HepG2 (cell line): Measurements from ENCODE around the gene MICA. TPM values are rescaled to one million over a fixed set of nuclear protein-coding genes. Genes with fewer than 3 reads are reported as not detected.

Source experiments
- ATAC-seq: fragments of 200-7000 bp; cut with Tn5 transposase; 3 replicates; pipeline ENCODE4 v1.9.1; 2020; ENCODE audit warnings: mild to moderate bottlenecking, moderate library complexity
- BruUV-seq: library from RNA; stranded (reverse); fragments of 400-500 nt; replicated peaks from 2 replicates; lab custom pipeline; 2021; lab: Mats Ljungman, UMichigan
- CTCF ChIA-PET: fragments of 300-600 bp; formaldehyde crosslinking; extraction: SDS; loops from one replicate; lab custom pipeline; 2021; ENCODE audit warnings: low total read pairs, inconsistent platforms, low intra/inter-chr PET ratio; lab: Yijun Ruan, JAX
- POLR2A ChIA-PET: fragments of 350-600 bp; sonication (Branson Sonifier 250); formaldehyde crosslinking; loops from one replicate; lab custom pipeline; 2020; ENCODE audit warnings: antibody characterized with exemption, inconsistent platforms; lab: Yijun Ruan, JAX
- DNase-seq: peaks from one replicate; pipeline ENCODE4 v3.0.0-alpha.2; 2015; ENCODE audit warnings: low spot score
- FAIRE-seq: peaks from 3 replicates; lab custom pipeline; 2011; peaks lifted over from hg19 to GRCh38; lab: Jason Lieb, UNC
- H2AFZ ChIP-seq: one replicate; pipeline ENCODE4 v1.6.1; 2011; ENCODE audit warnings: low read length, inconsistent platforms
- H3K27ac ChIP-seq: fragments of 300-600 bp; 3 replicates; pipeline ENCODE4 v1.8.0; 2011; ENCODE audit warnings: mixed run types, mild to moderate bottlenecking, mixed read lengths, low read length, inconsistent platforms; ENCODE audit not compliant: insufficient read depth; ENCODE audit errors: extremely low read length
- H3K27me3 ChIP-seq, 2 experiments: fragments of 200-600 bp in 1 of 2; 2 replicates in 1 of 2; 3 replicates in 1 of 2; pipeline versions ENCODE4 v1.6.0 to v1.8.0; 2011; ENCODE audit warnings: low read length in 2 of 2, mild to moderate bottlenecking in 2 of 2, moderate library complexity in 2 of 2, inconsistent platforms in 1 of 2; ENCODE audit not compliant: insufficient read depth in 2 of 2, control insufficient read depth in 1 of 2
- H3K36me3 ChIP-seq, 2 experiments: fragments of 200-600 bp in 1 of 2; replicated peaks in 1 of 2; 2 replicates in 1 of 2; 3 replicates in 1 of 2; pipeline versions ENCODE4 v1.5.1 to v1.8.0; 2011; ENCODE audit warnings: low read length in 2 of 2, inconsistent platforms in 1 of 2; ENCODE audit not compliant: insufficient read depth in 2 of 2, control insufficient read depth in 1 of 2
- H3K4me1 ChIP-seq: 2 replicates; pipeline ENCODE4 v1.5.1; 2012; ENCODE audit warnings: low read length, inconsistent platforms; ENCODE audit not compliant: insufficient read depth
- H3K4me2 ChIP-seq: 2 replicates; pipeline ENCODE4 v1.6.0; 2011; ENCODE audit warnings: low read depth, low read length, inconsistent platforms
- H3K4me3 ChIP-seq, 3 experiments: fragments of 200-600 bp in 1 of 3; sonication (generic), shearing (Covaris generic) in 1 of 3; replicated peaks in 1 of 3; 2 replicates each; pipeline ENCODE4 v1.5.1; 2011 to 2016; ENCODE audit warnings: low read length in 3 of 3, inconsistent platforms in 2 of 3, low read depth in 2 of 3, mild to moderate bottlenecking in 2 of 3, control low read depth in 1 of 3, mixed read lengths in 1 of 3; ENCODE audit not compliant: insufficient read depth in 1 of 3
- H3K79me2 ChIP-seq: one replicate; pipeline ENCODE4 v1.6.1; 2011; ENCODE audit warnings: low read length, inconsistent platforms; ENCODE audit not compliant: insufficient read depth
- H3K9ac ChIP-seq: 2 replicates; pipeline ENCODE4 v1.6.0; 2011; ENCODE audit warnings: mild to moderate bottlenecking, low read depth, low read length, inconsistent platforms; ENCODE audit not compliant: insufficient read depth
- H3K9me3 ChIP-seq: 2 replicates; pipeline ENCODE4 v1.5.1; 2012; ENCODE audit warnings: mild to moderate bottlenecking, low read length
- H4K20me1 ChIP-seq: 2 replicates; pipeline ENCODE4 v1.6.0; 2011; ENCODE audit warnings: inconsistent platforms, mild to moderate bottlenecking, low read length, moderate library complexity; ENCODE audit not compliant: insufficient read depth
- CEBPB ChIP-seq: IDR thresholded peaks from 2 replicates; pipeline ENCODE4 v1.6.1; 2011; ENCODE audit warnings: low read depth, low read length, improper control_type of control experiment, borderline replicate concordance
- ESRRA ChIP-seq: sonication (generic); formaldehyde crosslinking; IDR thresholded peaks from 2 replicates; pipeline ENCODE4 v1.5.1; 2020; ENCODE audit warnings: mild to moderate bottlenecking, low read depth, missing genetic modification reagents
- HHEX ChIP-seq: IDR thresholded peaks from 2 replicates; pipeline ENCODE4 v1.6.1; 2016; ENCODE audit warnings: control low read depth
- JDP2 ChIP-seq: sonication (generic); formaldehyde crosslinking; IDR thresholded peaks from 2 replicates; pipeline ENCODE4 v1.8.1; 2022; ENCODE audit warnings: missing genetic modification reagents, borderline replicate concordance
- LCORL ChIP-seq, 2 experiments: fragments of 450-650 bp in 1 of 2; sonication (generic) in 1 of 2; formaldehyde crosslinking in 1 of 2; IDR thresholded peaks; 2 replicates each; pipeline versions ENCODE4 v1.5.0 to v1.6.1; 2017 to 2020; ENCODE audit warnings: antibody characterized with exemption in 1 of 2, missing genetic modification reagents in 1 of 2
- MBNL3 ChIP-seq: fragments of 250-450 bp; sonication (Bioruptor Pico); conservative IDR thresholded peaks from 2 replicates; pipeline ENCODE4 v1.8.0; 2022; ENCODE audit warnings: mild to moderate bottlenecking, inconsistent platforms
- PCBP1 ChIP-seq: fragments of 200-400 bp; formaldehyde crosslinking; IDR thresholded peaks from 2 replicates; pipeline ENCODE4 v1.6.1; 2017; ENCODE audit warnings: mild to moderate bottlenecking, low read depth, low read length, borderline replicate concordance
- RCOR2 ChIP-seq: IDR thresholded peaks from 2 replicates; pipeline ENCODE4 v1.6.1; 2016; ENCODE audit warnings: missing biosample characterization, missing genetic modification reagents
- SMAD9 ChIP-seq: sonication (generic); formaldehyde crosslinking; IDR thresholded peaks from 2 replicates; pipeline ENCODE4 v1.5.1; 2020; ENCODE audit warnings: mild to moderate bottlenecking, missing genetic modification reagents
- SMYD3 ChIP-seq: sonication (generic); formaldehyde crosslinking; IDR thresholded peaks from 2 replicates; pipeline ENCODE4 v1.8.1; 2023; ENCODE audit warnings: mild to moderate bottlenecking, missing genetic modification reagents
- ZBTB7A ChIP-seq: sonication (generic); formaldehyde crosslinking; IDR thresholded peaks from 2 replicates; pipeline ENCODE4 v1.8.0; 2022; ENCODE audit warnings: mild to moderate bottlenecking, missing genetic modification reagents
- ZNF124 ChIP-seq: sonication (generic); formaldehyde crosslinking; IDR thresholded peaks from 2 replicates; pipeline ENCODE4 v1.4.0; 2020; ENCODE audit warnings: missing genetic modification reagents
- ZNF468 ChIP-seq: sonication (generic); formaldehyde crosslinking; IDR thresholded peaks from 2 replicates; pipeline ENCODE4 v1.8.0; 2022; ENCODE audit warnings: mild to moderate bottlenecking, moderate library complexity, missing genetic modification reagents
- ZNF569 ChIP-seq: sonication (generic); formaldehyde crosslinking; IDR thresholded peaks from 2 replicates; pipeline ENCODE4 v1.5.0; 2020; ENCODE audit warnings: mild to moderate bottlenecking, missing genetic modification reagents, moderate library complexity, borderline replicate concordance
- WGBS: methylation state at CpG from one replicate; pipeline ENCODE4 v1.1.6; 2017; ENCODE audit warnings: low lambda C conversion rate; 5-methylcytosine and 5-hydroxymethylcytosine counted together
- in situ Hi-C: cut with HindIII; loops from 2 replicates; pipeline ENCODE4 v1.10.0; 2017; ENCODE audit warnings: low pct_unique_long_range_greater_than_20kb; ENCODE audit not compliant: extremely low pct_ligation_motif_present
- intact Hi-C: fragments of 100-400 bp; cut with micrococcal nuclease; formaldehyde crosslinking; loops from one replicate; pipeline ENCODE4 v1.10.0; 2022; ENCODE audit not compliant: unreplicated experiment
- polyA plus RNA-seq, 8 experiments: library from polyadenylated mRNA; depleted of rRNA in 3 of 8; stranded (reverse) in 7 of 8; unstranded in 1 of 8; fragments of >200 nt; fragmentation: Illumina TruSeq in 4 of 8; extraction: Trizol in 4 of 8; gene quantifications; 2 replicates each; pipeline versions ENCODE4 v1.2.1 to v1.2.3, GENCODE V29; 2011 to 2016; ENCODE audit warnings: low read depth in 4 of 8, missing spikeins in 1 of 8, mixed read lengths in 1 of 8; ENCODE audit not compliant: insufficient read depth in 1 of 8
- total RNA-seq, 5 experiments: library from RNA; depleted of rRNA; stranded (reverse); fragments of >200 nt; fragmentation: Illumina TruSeq; extraction: Trizol; gene quantifications; 2 replicates each; pipeline ENCODE4 v1.2.3, GENCODE V29; 2016; ENCODE audit warnings: low read depth in 1 of 5
- TF ChIP-seq, protein P1 (sequence below): sonication (generic); formaldehyde crosslinking; IDR thresholded peaks from 2 replicates; pipeline ENCODE4 v1.4.0; 2020; ENCODE audit warnings: missing genetic modification reagents
- TF ChIP-seq, protein P2 (sequence below): sonication (generic); formaldehyde crosslinking; IDR thresholded peaks from 2 replicates; pipeline ENCODE4 v1.4.0; 2020; ENCODE audit warnings: missing genetic modification reagents
- TF ChIP-seq, protein P3 (sequence below), 2 experiments: sonication (generic) in 1 of 2; formaldehyde crosslinking in 1 of 2; IDR thresholded peaks; 2 replicates each; pipeline versions ENCODE4 v1.4.0 to v1.6.1; 2018 to 2020; ENCODE audit warnings: missing genetic modification reagents in 2 of 2, borderline replicate concordance in 1 of 2, low read depth in 1 of 2, mild to moderate bottlenecking in 1 of 2, missing biosample characterization in 1 of 2
- TF ChIP-seq, protein P4 (sequence below): sonication (generic); formaldehyde crosslinking; IDR thresholded peaks from 2 replicates; pipeline ENCODE4 v1.8.0; 2022; ENCODE audit warnings: mild to moderate bottlenecking, missing genetic modification reagents, moderate library complexity

Gene MICA
- total and polyA plus RNA-seq, 2 of the 13 experiments (the other 11 are each of a cell fraction or from before 2014, with no cell fraction given): 21.6 to 38.1 TPM

DNA sequence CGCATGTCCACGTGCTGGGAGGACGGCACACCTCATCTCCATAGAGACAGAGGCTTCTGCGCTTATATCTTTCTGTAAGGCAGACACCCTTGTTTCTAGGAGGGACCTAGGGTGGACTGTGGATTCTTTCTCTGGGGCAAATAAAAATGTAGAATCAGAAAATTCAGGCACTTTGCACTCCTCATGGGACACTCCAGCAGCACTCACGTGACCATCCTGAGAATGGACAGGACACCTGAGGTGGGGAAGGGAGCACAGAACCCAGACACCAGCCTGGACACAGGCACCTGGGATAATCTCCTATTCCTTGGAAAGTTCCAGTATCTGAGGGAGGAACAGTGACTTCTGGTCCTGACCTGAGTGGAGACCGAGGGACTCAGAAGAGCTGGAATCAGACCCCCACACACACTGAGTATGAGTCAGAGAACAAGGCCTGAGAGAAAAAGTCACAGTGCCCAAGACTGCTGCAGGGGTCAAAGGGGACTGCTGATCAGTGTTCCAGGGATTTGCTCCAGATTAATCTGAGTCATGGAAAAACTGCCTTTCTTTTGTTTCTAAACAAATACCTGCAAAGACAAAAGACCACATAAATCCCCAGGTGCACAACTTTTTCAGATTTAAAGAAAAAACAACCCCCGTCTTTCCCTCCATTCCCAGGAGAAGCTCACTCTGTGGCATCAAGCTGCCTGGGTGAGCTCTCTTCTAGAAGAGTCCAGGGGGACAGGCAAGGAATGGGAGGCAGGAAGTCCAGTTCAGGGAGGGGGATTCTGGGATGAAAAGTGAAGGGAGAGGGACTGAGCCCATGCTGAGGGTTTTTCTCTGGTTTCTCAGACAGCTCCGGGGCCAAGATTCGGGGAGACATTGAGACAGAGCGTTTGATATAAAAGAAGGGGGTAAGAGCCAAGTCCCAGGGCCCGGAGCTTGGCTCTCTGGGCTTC is 58.9 kb downstream of the MICA start:
- DNase-seq (no peak), FAIRE-seq (no peak), ATAC-seq (peak; percentile 41)
- H3K4me2 ChIP-seq: peak overlapping the region; percentile 72
- peak overlapping the region; percentile 55 for H2AFZ ChIP-seq
- peak overlapping the region; percentile 8 to 59 (median 33); a peak in 4 of 6 replicates for H3K4me3 ChIP-seq
- intact Hi-C loops (no loop called here), in situ Hi-C loops (no loop called here)
- WGBS: 45% methylated on average over 11 of the region's 11 CpGs
- ChIA-PET CTCF (no interaction called here), POLR2A (interaction anchor here (0.7 to 1.6 kb wide), 15 partner anchors 9 to 79 kb away, joined by 3 to 17 read pairs (median 3); partner anchors contain the start of genes DDX39B, MCCD1 and MICA)
- H3K4me1 ChIP-seq: peaks cover 17% of the 10 kb centered on the region
- no peak overlapping the region for H3K27ac ChIP-seq
- H3K9ac ChIP-seq: no peak overlapping the region
- no peaks in the 10 kb centered on the region for H3K36me3 ChIP-seq
- no TSS peak for BruUV-seq
- H4K20me1 ChIP-seq: no peaks in the 10 kb centered on the region
- H3K9me3 ChIP-seq: no peaks in the 10 kb centered on the region
- H3K79me2 ChIP-seq: no peaks in the 10 kb centered on the region
- H3K27me3 ChIP-seq: peaks cover 0 to 7% of the 10 kb centered on the region in 2 experiments; a peak in 2 of 5 replicates
- TF ChIP-seq PCBP1 (no peak), CEBPB (no peak), SMAD9 (no peak), SMYD3 (CRISPR knock-in tag) (no peak), JDP2 (no peak), ZNF569 (CRISPR knock-in tag) (no peak), ZBTB7A (CRISPR knock-in tag) (no peak), LCORL (IDR thresholded peaks at IDR 0.05) (no peak), LCORL (CRISPR knock-in tag; IDR thresholded peaks at IDR 0.05) (no peak), ZNF468 (no peak), RCOR2 (CRISPR knock-in tag) (no peak), MBNL3 (CRISPR knock-in tag) (no peak), HHEX (CRISPR knock-in tag) (no peak), ZNF124 (CRISPR knock-in tag) (no peak), ESRRA (CRISPR knock-in tag) (no peak)
- TF ChIP-seq, protein P1, sequence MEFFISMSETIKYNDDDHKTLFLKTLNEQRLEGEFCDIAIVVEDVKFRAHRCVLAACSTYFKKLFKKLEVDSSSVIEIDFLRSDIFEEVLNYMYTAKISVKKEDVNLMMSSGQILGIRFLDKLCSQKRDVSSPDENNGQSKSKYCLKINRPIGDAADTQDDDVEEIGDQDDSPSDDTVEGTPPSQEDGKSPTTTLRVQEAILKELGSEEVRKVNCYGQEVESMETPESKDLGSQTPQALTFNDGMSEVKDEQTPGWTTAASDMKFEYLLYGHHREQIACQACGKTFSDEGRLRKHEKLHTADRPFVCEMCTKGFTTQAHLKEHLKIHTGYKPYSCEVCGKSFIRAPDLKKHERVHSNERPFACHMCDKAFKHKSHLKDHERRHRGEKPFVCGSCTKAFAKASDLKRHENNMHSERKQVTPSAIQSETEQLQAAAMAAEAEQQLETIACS (CRISPR knock-in tag): no peak
- TF ChIP-seq, protein P2, sequence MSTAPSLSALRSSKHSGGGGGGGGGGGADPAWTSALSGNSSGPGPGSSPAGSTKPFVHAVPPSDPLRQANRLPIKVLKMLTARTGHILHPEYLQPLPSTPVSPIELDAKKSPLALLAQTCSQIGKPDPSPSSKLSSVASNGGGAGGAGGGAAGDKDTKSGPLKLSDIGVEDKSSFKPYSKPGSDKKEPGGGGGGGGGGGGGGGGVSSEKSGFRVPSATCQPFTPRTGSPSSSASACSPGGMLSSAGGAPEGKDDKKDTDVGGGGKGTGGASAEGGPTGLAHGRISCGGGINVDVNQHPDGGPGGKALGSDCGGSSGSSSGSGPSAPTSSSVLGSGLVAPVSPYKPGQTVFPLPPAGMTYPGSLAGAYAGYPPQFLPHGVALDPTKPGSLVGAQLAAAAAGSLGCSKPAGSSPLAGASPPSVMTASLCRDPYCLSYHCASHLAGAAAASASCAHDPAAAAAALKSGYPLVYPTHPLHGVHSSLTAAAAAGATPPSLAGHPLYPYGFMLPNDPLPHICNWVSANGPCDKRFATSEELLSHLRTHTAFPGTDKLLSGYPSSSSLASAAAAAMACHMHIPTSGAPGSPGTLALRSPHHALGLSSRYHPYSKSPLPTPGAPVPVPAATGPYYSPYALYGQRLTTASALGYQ (CRISPR knock-in tag): no peak
- TF ChIP-seq, protein P3, sequence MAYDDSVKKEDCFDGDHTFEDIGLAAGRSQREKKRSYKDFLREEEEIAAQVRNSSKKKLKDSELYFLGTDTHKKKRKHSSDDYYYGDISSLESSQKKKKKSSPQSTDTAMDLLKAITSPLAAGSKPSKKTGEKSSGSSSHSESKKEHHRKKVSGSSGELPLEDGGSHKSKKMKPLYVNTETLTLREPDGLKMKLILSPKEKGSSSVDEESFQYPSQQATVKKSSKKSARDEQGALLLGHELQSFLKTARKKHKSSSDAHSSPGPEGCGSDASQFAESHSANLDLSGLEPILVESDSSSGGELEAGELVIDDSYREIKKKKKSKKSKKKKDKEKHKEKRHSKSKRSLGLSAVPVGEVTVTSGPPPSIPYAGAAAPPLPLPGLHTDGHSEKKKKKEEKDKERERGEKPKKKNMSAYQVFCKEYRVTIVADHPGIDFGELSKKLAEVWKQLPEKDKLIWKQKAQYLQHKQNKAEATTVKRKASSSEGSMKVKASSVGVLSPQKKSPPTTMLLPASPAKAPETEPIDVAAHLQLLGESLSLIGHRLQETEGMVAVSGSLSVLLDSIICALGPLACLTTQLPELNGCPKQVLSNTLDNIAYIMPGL (CRISPR knock-in tag; IDR thresholded peaks at IDR 0.05; ENCODE audit: borderline replicate concordance in 1 of 2, low read depth in 1 of 2): no peak
- TF ChIP-seq, protein P4, sequence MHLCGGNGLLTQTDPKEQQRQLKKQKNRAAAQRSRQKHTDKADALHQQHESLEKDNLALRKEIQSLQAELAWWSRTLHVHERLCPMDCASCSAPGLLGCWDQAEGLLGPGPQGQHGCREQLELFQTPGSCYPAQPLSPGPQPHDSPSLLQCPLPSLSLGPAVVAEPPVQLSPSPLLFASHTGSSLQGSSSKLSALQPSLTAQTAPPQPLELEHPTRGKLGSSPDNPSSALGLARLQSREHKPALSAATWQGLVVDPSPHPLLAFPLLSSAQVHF: no peak
